Adipocyte (in vitro differentiated cells): ENCODE measurements around the gene SLC5A1.
"Not testable (repeated sequence)": the region's sequence is repeated elsewhere in the genome, so short reads cannot be mapped to it uniquely, and the experiment has no call there.

Source experiments
- DNase-seq: peaks from one replicate; pipeline ENCODE4 v3.0.0-alpha.2; 2015; ENCODE audit warnings: low read depth
- H3K27me3 ChIP-seq: replicated peaks from 2 replicates; pipeline ENCODE4 v1.7.0; 2013; ENCODE audit warnings: mild to moderate bottlenecking, low read length, moderate library complexity; ENCODE audit not compliant: control insufficient read depth, insufficient read depth
- H3K36me3 ChIP-seq: 2 replicates; pipeline ENCODE4 v1.7.0; 2013; ENCODE audit warnings: low read length, mild to moderate bottlenecking, moderate library complexity; ENCODE audit not compliant: control insufficient read depth, insufficient read depth, severe bottlenecking
- H3K4me1 ChIP-seq: 2 replicates; pipeline ENCODE4 v1.7.0; 2013; ENCODE audit warnings: mild to moderate bottlenecking, low read length, moderate library complexity; ENCODE audit not compliant: control insufficient read depth, insufficient read depth
- H3K4me3 ChIP-seq: 2 replicates; pipeline ENCODE4 v1.7.0; 2013; ENCODE audit warnings: mild to moderate bottlenecking, low read length, moderate library complexity
- H3K9ac ChIP-seq: 2 replicates; pipeline ENCODE4 v1.7.0; 2013; ENCODE audit warnings: mild to moderate bottlenecking, low read length, moderate library complexity
- H3K9me3 ChIP-seq: 2 replicates; pipeline ENCODE4 v1.7.0; 2013; ENCODE audit warnings: mild to moderate bottlenecking, low read length, moderate library complexity; ENCODE audit not compliant: control insufficient read depth

The SLC5A1 gene

GRCh38 chr22:32151641-32152040, 108.6 kb downstream of the SLC5A1 start:
- not testable (repeated sequence) for DNase-seq

GRCh38 chr22:32154727-32155126, 111.7 kb downstream of the SLC5A1 start:
- not testable (repeated sequence) for H3K4me1 ChIP-seq, H3K9me3 ChIP-seq, H3K36me3 ChIP-seq, H3K27me3 ChIP-seq, DNase-seq, H3K9ac ChIP-seq, H3K4me3 ChIP-seq

More at GRCh38 chr22:32151641-32152040, 108.6 kb downstream of the SLC5A1 start:
- not testable (repeated sequence) for H3K36me3 ChIP-seq, H3K4me1 ChIP-seq, H3K9ac ChIP-seq, H3K4me3 ChIP-seq, H3K27me3 ChIP-seq, H3K9me3 ChIP-seq

- not testable (repeated sequence) for H3K4me3 ChIP-seq, H3K9me3 ChIP-seq, DNase-seq, H3K4me1 ChIP-seq, H3K27me3 ChIP-seq, H3K36me3 ChIP-seq, H3K9ac ChIP-seq
These were observed 114.6 kb downstream of the SLC5A1 start for GRCh38 chr22:32157632-32158031.

GRCh38 chr22:32158712-32159533, 115.9 kb downstream of the SLC5A1 start, which contains the start of gene C22orf42:
C22orf42 (minus strand) TSS chr22:32159303; CDS start chr22:32159215, 88 bp downstream.
- no peak within 1 kb of the TSS for H3K4me3 ChIP-seq
- H3K9me3 ChIP-seq: no peaks in the 10 kb centered on the region
- no peaks in the 10 kb centered on the region for H3K36me3 ChIP-seq
- no peak for DNase-seq
- peaks cover 6% of the 10 kb centered on the region for H3K27me3 ChIP-seq
- no peak within 1 kb of the TSS for H3K9ac ChIP-seq
- H3K4me1 ChIP-seq: no peaks in the 10 kb centered on the region

GRCh38 chr22:32160411-32160810, 117.3 kb downstream of the SLC5A1 start:
- not testable (repeated sequence) for H3K4me1 ChIP-seq, H3K9me3 ChIP-seq, H3K36me3 ChIP-seq, DNase-seq, H3K9ac ChIP-seq, H3K4me3 ChIP-seq
- peaks cover 12% of the 10 kb centered on the region for H3K27me3 ChIP-seq
